ENCODE results near the gene CD99L2.

CD99L2 gene, protein sequence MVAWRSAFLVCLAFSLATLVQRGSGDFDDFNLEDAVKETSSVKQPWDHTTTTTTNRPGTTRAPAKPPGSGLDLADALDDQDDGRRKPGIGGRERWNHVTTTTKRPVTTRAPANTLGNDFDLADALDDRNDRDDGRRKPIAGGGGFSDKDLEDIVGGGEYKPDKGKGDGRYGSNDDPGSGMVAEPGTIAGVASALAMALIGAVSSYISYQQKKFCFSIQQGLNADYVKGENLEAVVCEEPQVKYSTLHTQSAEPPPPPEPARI

DNA sequence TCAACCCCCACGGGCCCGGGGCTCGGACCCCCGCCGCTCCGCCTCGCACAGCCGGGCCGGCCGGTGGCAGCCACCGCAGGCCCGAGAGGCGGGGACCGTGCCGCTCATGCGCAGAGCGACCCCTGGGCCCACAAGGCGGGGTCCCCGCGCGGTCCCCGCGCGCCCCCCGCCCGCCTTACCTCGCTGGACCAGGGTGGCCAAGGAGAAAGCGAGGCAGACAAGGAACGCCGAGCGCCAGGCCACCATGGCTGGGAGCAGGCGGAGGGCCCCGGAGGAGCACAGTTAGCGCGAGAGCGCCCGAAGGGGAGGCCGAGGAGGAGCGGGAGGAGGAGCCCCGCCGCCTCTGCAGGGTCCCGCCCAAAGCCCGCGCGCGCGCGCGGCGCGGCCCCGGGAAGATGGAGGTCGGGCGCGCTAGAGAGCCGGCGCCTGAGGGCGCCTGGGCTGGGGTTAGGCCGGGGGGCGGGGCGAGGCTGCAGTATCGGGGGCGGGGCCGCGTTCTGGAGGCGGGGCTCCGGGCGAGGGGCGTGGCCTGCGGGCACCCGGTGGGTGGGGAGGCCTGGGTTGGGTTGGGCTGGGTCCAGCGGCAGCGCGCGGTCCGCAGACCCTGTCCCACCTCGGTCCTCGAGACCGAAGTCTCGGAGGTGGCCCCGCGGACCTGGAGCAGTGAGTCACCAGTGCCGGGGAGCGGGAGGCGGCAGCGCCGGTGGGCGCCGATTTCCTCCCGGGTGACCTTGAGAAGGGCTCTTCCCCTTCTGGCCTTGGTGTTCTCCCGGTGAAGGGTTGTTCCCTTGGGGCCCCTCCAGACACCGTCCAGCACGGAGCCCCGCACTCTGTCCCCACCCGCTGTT is at the start of gene CD99L2:
Gene CD99L2, minus strand, starts transcription at position 326 of the 848 bp plus-strand sequence. Its CDS starts 80 bp downstream, at position 246.
- DNase-seq, result peak; percentile 83

DNA sequence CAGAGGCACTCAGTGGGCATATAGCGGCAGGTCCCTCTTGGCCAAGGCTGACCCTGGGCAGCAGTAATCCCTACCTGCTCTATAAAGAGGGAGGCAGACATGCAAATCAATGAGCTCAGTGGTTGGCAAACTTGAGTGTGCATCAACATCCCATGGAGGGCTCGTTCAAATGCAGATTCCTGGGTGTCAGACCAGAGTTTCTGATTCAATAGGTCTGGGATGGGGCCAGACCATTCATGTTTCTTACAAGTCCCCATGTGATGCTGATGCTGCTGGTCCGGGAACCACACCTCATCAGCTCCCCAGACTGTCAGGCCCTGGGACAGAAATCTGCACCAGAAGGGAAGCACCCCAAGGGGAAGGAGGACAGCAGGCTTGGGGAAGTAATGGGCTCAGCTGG is 45.8 kb upstream of the CD99L2 start:
- DNase-seq, result no peak

DNA sequence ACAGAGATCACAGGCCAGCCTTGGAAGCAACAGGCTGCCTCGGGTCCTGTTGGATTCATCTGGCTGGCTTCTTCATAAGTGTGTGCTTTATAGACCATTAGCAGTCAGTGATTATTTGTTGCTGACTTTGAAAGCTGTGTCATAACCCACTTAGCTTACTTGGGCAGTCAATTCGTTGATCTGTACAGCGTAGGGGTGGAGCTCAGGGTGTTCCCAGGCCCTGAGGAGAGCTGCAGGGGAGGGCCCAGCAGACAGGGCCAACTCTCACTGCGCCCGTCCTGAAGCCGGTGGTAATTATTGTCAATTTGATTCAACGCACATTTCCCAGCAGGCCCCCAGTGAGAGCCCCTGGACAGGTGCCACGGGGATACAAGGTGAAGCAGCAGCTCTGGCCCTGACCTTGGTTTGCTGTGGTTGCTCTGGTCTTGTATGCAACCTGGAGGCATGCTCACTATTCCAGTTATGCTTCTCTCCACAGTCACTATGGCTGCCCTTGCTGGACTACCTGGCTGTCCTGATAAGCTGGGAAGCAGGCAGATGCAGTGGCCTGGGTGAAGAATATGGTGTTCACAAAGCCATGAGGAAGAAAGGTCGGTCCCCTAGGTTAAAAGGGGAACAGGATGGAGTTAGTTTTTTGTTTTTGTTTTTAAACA is 44.6 kb upstream of the CD99L2 start:
- no peak for DNase-seq

DNA sequence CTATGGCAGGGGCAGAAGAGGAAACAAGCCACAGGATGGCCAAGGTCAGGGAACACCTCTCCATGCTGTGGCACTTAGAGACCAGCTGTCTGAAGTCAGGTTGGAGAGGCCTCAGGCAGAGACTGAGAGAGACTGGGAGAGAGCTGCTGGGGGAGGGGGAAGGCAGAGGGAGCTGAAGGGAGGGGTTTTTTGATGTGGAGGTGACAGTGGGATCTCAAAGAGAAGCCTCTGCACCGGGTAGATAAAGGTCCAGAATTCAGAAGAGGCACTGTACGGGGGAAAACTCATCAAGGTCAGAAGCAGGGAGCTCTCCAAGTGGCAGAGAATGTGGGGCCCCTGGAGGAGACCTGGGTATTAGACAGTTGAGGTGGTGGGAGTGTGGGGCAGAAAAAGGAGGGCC is 43.1 kb upstream of the CD99L2 start:
- no peak for DNase-seq

DNA sequence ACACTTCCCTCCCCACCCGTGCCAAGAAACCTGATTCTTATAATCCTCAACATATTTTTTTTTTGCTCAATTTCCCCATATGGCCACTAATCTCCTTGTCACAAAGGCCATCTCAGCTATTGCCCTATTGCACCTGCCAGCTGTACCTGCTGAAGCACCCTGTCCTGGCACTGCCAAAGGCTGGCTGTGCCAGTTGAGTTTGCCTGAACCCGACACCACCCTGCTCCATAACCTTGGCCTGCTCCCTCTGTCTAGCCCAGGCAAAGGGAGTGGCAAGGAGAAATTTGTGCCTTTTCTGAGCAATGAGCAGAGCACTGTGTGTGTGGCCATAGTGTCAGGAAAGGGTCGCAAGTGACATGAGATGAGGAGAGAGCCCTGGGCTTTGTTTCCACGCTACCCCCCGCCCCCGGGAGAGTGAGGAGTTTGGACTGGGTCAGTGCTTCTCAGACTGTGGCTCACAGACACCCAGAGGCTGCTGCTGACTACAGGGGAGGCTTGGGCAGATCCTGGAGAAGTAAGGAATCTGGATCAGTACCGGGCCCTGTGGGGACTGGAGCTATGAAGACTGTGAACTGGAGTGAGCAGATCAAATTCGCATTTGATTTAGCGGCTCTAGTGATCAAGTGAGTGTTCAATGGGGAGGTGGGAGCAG is 42.5 kb upstream of the CD99L2 start:
- DNase-seq, result no peak

DNA sequence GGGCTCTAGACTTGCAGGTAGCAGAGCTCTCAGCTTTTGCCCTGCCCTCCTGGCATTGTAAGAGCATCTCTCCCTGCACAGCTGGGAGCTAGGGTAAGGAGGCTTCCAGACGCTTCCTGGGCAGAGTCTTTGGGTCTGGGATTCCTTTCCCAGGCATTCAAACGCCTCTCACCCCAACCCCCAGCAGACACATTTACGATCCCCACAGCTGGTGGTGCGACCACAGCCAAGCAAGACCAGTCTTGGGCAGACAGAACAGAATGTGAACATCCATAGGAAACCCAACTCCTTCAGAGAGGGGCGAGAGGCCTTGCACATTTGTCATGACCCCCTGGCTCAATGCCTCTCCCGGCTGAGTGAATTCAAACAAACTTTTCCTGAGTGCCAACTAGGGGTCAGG is 38.1 kb upstream of the CD99L2 start:
- no peak for DNase-seq

DNA sequence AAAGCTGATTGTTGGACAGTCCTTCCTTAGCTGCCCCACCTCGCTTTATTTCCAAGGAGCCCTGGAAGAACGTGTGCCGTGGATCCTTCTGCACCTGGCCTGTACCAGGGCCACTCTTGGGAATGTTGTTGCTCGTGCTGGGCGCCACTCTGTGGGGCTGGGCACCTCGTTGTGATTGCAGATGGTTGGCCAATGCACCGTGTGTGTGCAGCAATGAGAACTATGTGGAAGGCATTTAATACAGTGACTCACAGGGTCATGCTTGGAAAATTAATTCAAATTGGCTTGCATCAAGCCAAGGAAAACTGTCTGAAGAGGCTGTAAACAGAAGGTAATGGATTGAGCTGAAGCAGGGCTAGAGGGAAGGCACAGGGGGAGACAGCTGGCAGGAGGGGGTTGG is 37.0 kb upstream of the CD99L2 start:
- no peak for DNase-seq

DNA sequence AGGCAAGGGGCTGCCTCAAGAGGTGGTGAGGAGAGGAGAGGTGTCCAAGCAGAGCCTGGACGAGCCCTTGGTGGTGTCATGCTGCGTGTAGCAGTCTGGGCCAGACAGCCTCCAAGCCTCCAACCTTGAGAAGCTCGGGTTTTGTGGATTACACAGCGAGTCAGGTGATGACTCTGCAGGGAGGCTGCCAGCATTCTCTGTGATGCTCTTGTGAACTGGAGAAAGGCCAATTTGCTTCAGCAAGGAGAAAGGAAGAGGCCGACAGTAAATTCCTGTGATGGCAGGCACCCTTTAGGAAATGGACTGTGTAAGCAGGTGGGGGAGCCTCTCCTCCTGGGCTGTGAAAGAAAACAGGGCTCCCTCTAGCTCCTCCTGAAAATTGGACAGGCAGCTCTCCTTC is 36.0 kb upstream of the CD99L2 start:
- no peak for DNase-seq

DNA sequence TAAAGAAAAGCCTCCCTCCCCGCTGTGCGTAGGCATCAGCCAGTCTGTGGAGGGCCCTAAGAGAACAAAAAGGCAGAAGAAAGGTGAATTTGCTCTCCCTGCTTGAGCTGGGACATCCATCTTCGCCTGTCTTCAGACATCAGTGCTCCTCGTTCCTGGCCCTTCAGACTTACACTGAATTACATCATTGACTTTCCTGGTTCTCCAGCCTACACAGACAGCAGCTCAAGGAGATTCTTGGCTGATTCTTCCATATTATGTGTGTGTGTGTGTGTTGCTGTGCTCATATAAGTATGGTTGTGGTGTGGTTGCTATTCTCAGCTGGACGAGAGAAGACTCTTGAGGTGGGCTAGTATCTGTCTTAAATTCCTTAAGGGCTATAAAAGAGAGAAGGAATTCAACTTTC is 35.5 kb upstream of the CD99L2 start:
- DNase-seq, result no peak

DNA sequence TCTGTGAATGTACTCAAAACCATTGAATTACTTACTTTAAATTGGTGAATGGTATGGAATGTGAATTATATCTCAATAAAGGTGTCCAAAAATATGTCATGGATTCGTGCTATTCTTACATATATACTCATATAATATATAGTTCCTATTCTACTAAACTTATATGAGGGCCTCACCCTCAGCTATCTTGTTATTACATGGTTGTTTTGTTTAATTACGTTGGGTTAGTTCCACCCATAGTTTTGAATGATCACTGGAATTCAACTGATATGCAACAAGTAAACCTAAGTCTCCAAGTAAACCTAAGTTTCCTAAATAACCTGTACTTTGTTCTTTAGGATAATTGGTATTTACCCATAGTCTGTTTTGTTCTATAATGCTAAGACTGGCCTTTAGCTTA is 30.6 kb upstream of the CD99L2 start:
- no peak for DNase-seq

DNA sequence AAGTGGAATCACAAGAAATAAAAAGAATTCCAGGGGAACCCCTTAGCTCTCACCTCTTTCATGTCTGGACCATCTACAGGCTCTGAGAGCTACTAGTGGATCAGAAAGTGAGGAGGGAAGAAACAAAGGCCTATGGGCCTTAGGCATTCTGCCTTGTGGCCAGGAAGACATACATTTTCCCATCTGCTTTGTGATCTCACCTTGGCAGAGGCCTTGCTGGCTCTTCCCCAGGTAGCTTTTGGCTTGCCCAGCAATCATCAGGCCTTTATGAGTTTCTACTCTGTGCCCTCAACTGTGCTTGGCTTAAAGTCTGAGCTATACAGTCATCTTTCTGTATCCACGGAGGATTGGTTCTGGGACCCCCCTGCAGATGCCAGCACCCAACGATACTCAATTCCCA is 28.3 kb upstream of the CD99L2 start:
- DNase-seq, result no peak

DNA sequence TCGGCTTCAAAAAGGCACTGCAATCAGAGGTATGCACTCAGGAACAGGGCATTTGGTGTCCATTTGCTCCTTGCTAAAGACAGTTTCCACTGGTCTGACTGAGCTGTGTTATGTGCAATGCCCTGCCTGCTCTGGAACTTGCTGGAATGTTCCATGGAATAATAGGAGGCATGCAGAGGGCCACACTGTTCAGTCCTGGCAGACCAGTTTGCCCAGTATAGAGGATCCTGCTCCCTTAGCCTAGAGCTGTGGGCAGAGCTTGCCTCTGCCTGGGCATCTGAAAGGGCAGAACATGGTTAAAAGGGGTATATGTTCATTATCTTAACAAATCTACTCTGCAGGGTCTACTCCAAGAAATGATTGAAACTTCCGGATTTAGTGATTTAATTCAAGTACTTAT is 27.8 kb upstream of the CD99L2 start:
- no peak for DNase-seq

DNA sequence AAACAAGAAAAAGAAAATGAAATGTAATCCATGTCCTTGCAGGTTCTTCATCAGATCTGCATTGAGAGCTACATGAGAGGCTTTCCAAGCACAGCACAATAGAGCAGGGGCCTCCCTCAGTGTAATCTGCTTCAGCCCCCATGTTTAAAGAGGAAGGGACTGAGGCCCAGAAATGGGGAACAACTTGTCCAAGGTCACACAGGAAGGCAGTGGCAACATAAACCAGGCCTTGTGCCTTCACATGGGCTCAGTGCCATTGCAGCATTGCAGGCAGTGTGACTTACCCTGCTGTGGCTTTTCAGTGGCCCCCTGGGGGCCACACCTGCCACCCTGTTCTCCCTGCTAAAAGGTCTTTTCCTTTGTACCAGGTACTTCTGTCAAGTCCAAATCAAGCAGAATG is 20.9 kb upstream of the CD99L2 start:
- peak; percentile 1 for DNase-seq

DNA sequence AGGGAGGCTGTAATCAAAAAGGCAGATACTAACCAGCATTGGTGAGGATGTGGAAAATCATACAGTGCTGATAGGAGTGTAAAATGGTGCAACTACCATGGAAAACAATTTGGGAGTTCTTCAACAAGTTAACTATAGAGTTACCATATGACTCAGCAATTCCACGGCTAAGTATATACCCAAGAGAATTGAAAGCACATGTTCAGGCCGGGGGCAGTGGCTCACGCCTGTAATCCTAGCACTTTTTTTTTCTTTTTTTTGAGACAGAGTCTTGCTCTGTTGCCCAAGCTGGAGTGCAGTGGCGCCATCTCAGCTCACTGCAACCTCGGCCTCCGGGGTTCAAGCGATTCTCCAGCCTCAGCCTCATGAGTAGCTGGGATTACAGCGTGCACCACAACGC is 15.0 kb upstream of the CD99L2 start:
- no peak for DNase-seq

DNA sequence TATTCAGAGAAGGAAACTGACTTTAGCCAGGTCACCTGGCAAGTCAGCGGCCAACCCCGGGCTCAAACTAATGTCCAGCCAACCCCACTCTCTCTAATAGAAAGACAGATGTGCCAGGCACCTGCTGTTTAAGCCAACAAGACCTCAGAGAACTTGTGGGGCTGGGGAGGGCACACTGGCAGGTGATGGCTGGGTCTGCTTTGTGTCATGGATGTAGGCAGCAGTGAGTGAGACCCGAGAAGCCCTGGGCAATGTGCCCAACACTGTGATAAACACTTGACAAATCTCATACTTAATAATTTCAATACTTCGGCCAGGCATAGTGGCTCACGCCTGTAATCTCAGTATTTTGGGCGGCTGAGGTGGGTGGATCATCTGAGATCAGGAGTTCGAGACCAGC is 9.0 kb upstream of the CD99L2 start:
- no peak for DNase-seq

DNA sequence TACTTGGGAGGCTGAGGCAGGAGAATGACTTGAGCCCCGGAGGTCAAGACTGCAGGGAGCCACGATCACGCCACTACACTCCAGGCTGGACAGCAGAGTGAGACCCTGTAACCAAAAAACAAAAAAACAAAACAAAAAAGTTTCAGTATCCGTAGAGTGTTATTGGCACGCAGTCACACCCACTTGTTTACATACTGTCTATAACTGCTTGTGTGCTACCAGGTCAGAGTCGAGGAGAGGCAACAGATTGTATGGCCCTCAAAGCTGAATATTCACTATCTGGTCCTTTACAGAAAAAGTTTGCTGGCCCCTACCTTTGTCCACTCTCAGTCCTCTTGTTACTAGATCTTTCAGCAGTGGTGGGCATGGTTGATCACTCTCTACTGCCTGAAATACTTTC is 8.2 kb upstream of the CD99L2 start:
- no peak for DNase-seq

DNA sequence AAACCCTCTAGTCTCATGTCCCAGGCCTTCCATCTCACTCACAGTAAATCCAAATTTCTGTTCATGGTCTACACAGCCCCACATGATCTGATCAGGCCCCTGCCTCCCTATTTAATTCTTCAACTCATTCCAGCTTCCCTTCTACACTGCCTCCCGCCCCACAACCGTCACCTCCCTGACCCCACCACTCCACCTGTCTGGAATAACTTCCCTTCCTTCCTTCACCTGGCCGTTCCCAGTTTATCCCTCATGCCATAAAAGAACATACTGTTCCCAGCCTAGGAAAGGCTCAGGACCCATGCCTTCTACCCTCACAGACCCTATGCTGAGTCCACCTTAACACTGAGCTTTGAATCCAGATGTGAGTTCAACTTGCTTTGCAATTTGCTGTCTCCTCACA is 6.8 kb upstream of the CD99L2 start:
- DNase-seq, result no peak

DNA sequence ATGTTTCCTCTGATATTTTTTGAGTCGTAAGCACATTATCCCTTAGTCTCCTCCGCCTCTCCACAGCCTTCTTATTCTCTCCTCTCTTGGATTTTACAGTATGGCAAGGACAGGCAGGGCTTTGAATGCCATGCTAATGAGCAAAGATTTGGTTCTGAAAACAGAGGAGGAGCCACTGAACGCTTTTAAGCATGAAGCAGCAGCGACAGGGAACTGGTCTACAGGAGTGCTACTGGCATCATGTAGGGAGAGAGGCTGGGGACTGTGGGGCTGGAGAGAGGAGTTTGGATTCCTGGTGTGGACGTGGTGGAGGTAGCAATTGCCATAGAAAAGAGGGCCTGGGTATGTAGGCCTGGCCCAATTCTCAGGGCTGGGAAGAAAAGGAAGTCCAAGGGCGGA is 4.6 kb upstream of the CD99L2 start:
- DNase-seq, result no peak

DNA sequence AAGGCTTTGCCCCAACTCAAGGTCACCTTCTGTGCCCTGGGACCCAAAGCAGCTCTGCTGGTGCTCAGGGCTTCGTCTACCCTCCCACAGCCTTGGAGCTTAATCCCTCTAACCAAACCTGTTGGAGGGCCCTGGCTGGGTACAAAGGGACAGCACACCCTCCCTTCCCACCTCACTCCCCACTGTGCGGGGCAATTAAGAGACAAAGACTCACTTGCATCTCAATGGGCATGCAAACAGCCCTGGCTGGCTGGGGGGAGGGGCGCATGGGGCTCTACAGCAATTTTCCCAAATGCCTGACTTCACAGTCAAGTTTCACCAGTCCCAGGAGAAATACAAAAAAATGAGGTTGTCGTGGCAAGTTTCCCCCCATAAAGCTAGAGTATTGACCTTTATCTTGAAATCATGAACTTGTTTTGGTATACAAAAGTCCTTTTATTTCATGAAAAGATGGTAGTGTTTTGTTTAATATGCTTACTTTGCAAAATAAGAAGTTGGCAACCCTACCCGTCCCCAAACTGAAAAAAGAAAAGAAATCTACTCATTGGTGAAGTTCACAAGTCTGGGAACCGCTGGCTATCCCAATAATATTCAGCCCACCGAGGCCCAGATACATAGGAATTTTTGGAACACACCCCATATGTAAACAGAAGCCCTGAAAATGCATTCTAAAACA is 4.1 kb upstream of the CD99L2 start:
- DNase-seq, result no peak

DNA sequence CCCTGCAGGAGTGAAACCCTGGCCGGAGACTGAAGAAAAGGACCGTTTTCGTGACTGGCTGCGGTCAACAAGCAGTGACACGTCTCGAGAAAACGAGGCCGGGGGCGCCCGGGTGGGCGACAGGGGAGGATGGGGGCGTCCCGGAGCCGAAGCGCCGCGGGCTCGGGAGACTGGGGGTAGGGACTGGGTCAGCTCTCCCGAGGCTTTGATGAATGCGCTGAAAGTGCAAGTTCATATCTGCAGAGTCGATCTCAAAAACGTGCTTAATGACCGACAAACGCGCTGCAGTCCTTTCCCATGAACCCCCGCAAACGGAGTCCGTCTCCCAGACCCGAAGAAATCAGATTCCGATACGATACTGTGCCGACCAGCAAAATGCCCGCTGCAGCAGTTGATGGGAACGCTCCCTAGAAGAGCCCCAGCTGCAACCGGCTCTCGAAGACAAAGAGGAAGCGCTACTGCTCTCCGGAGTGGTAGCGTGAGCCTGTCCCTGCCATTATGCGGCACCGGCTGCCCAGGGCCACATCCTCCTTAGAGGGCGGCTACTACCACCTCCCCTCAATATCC is 806 bp upstream of the CD99L2 start:
- peak; percentile 69 for DNase-seq

DNA sequence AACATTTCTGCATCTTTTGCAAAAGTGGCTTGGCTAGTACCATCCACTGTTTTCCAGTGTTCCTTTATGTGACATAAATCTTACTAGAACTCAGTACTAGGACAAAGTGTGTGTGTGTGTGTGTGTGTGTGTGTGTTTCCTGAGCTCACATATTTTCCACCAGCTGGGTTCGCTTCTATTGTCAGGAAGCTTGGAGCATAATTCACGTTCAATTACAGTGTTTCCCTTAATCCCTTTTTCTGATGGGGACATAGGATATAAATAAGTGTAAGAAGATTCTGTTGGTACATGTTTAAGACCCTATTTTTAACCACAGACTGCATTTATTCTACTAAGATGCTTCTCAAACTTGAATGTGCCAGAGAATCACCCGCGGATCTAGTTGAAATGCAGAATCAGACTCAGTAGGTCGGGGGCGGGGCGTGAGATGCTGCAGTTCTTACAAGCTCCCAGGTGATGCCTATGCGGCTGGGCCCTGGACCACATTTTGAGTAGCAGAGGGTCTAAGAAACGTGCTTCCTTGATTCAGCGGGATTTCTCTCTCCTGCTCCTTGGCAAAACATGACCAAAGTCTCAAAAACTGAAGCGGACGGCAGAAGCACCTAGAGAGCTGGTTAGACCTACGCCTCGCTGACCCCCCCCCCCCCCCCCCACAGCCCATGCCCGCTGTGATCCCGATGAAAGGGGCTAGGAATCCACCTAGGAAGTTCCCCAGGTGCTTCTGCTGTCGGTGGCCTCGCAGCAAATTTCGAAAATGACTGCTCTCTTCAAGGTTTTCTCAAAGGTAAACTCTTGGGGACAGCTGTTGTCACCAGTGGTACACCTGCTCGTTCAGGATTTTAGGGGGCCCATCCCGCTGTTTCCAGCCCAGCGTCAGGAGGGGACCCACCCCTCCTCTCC is 797 bp downstream of the CD99L2 start:
- DNase-seq, result no peak

DNA sequence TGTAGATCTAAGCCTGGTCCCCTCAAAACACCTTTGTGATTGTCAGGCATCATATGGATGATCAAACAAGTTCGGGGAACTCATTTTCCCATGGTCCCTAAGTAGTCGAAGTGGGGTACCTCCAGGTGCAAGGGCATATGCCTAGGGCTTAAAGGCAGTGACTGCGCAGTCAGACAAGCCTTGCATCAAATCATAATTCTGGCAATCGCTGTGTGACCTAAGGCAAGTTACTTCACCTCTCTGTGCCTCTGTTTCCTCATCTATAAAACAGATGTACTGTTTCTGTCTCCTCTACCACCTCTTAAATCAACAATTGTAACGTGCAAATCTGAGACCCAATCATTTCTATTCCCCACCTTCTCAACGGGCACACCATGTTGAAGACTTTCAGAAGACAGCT is 1.8 kb downstream of the CD99L2 start:
- DNase-seq, result no peak

Measured in inflammatory macrophage treated with lipopolysaccharide for 4 hours (primary cell).